Endothelial cell (in vitro differentiated cells): Measurements from ENCODE around the gene DNAH5. TPM values are rescaled to one million over a fixed set of nuclear protein-coding genes. Genes with fewer than 3 reads are reported as not detected.

ENCODE experiments used
- DNase-seq: peaks from one replicate; pipeline ENCODE4 v3.0.0; 2021; ENCODE audit warnings: low spot score
- H3K27ac Mint-ChIP-seq: one replicate; pipeline ENCODE4 v1.8.0; 2021; ENCODE audit warnings: mixed read lengths, inconsistent platforms; ENCODE audit not compliant: unreplicated experiment
- H3K27me3 Mint-ChIP-seq: one replicate; pipeline ENCODE4 v1.8.0; 2021; ENCODE audit warnings: mild to moderate bottlenecking, moderate library complexity, mixed read lengths, inconsistent platforms; ENCODE audit not compliant: unreplicated experiment
- H3K36me3 Mint-ChIP-seq: one replicate; pipeline ENCODE4 v1.8.0; 2021; ENCODE audit warnings: mild to moderate bottlenecking, low read depth, mixed read lengths, inconsistent platforms; ENCODE audit not compliant: unreplicated experiment
- H3K4me1 Mint-ChIP-seq: one replicate; pipeline ENCODE4 v1.8.0; 2021; ENCODE audit warnings: mild to moderate bottlenecking, mixed read lengths, inconsistent platforms; ENCODE audit not compliant: unreplicated experiment
- H3K4me3 Mint-ChIP-seq: one replicate; pipeline ENCODE4 v1.8.0; 2021; ENCODE audit warnings: mild to moderate bottlenecking, mixed read lengths, inconsistent platforms; ENCODE audit not compliant: unreplicated experiment
- H3K9me3 Mint-ChIP-seq: one replicate; pipeline ENCODE4 v1.8.0; 2021; ENCODE audit warnings: mixed read lengths, inconsistent platforms; ENCODE audit not compliant: unreplicated experiment
- CTCF ChIP-seq: fragments of 200-600 bp; sonication (generic); IDR thresholded peaks from one replicate; pipeline ENCODE4 v1.5.0; 2021; ENCODE audit warnings: antibody characterized with exemption; ENCODE audit not compliant: unreplicated experiment
- total RNA-seq: library from RNA; stranded (reverse); fragmentation: NEBNext Ultra II Directional; extraction: Animal tissue kit (Norgen Biotek cat#: 25700); gene quantifications from one replicate; pipeline ENCODE4 v1.2.1, GENCODE V29; 2021; ENCODE audit not compliant: unreplicated experiment

DNAH5 gene
- total RNA-seq, 1 donor from 2014 or later = 0.80 TPM

GRCh38 chr5:13865312-13865711, 79.2 kb downstream of the DNAH5 start:
- Mint-ChIP-seq H3K9me3 (no peaks in the 10 kb centered on the region), H3K27me3 (no peaks in the 10 kb centered on the region), H3K4me3 (no peak overlapping the region), H3K36me3 (no peaks in the 10 kb centered on the region), H3K27ac (no peak overlapping the region), H3K4me1 (no peaks in the 10 kb centered on the region)
- no peak for DNase-seq
- no peak for TF ChIP-seq CTCF

GRCh38 chr5:13860146-13860545, 84.3 kb downstream of the DNAH5 start:
- Mint-ChIP-seq H3K27me3 (no peaks in the 10 kb centered on the region), H3K9me3 (no peaks in the 10 kb centered on the region), H3K4me1 (no peaks in the 10 kb centered on the region), H3K4me3 (no peak overlapping the region), H3K36me3 (no peaks in the 10 kb centered on the region), H3K27ac (no peak overlapping the region)
- TF ChIP-seq CTCF = no peak
- no peak for DNase-seq

GRCh38 chr5:13859270-13860065, 85.0 kb downstream of the DNAH5 start:
- no peaks in the 10 kb centered on the region for H3K36me3 Mint-ChIP-seq

GRCh38 chr5:13843175-13843846, 101.2 kb downstream of the DNAH5 start:
- Mint-ChIP-seq H3K27ac (no peak overlapping the region), H3K9me3 (no peaks in the 10 kb centered on the region), H3K4me3 (no peak overlapping the region), H3K27me3 (no peaks in the 10 kb centered on the region), H3K36me3 (no peaks in the 10 kb centered on the region), H3K4me1 (peaks cover 8% of the 10 kb centered on the region)
- TF ChIP-seq CTCF = no peak
- DNase-seq = no peak

More at GRCh38 chr5:13859270-13860065, 85.0 kb downstream of the DNAH5 start:
- Mint-ChIP-seq H3K27ac (no peak overlapping the region), H3K27me3 (no peaks in the 10 kb centered on the region), H3K4me1 (no peaks in the 10 kb centered on the region), H3K4me3 (no peak overlapping the region), H3K9me3 (no peaks in the 10 kb centered on the region)
- no peak for TF ChIP-seq CTCF
- no peak for DNase-seq

GRCh38 chr5:13833440-13833839, 111.0 kb downstream of the DNAH5 start:
- Mint-ChIP-seq H3K4me3 (no peak overlapping the region), H3K27ac (no peak overlapping the region), H3K4me1 (no peaks in the 10 kb centered on the region), H3K36me3 (no peaks in the 10 kb centered on the region), H3K9me3 (no peaks in the 10 kb centered on the region), H3K27me3 (peaks cover 4% of the 10 kb centered on the region)
- TF ChIP-seq CTCF = no peak
- no peak for DNase-seq
